Measurements from ENCODE around the gene DHRS7. TPM values are rescaled to one million over a fixed set of nuclear protein-coding genes. Genes with fewer than 3 reads are reported as not detected.

DHRS7 gene
- total and polyA plus RNA-seq, 9 donors, result 57.5 to 96.7 (median 61.3) TPM

- Histone ChIP-seq H3K27ac (peak overlapping the region in 1 of 2 donors; percentile 19), H3K4me3 (peak overlapping the region; percentile 27), H3K9me3 (no peaks in the 10 kb centered on the region), H3K27me3 (no peaks in the 10 kb centered on the region), H3K36me3 (no peaks in the 10 kb centered on the region), H3K4me1 (ENCODE audit: insufficient read depth) (no peaks in the 10 kb centered on the region)
- intact Hi-C loops (cut with DNase I), result loop anchor here in 2 of 4 donors (10.0 kb wide), 2 partner anchors 119 to 219 kb away; no protein-coding TSS in a partner anchor
- no peak for DNase-seq
- TF ChIP-seq POLR2A (IDR thresholded peaks at IDR 0.05) (no peak), CTCF (IDR thresholded peaks at IDR 0.05) (no peak), EP300 (IDR thresholded peaks at IDR 0.05) (no peak)
- 22 to 39% (median 29%) methylated on average over 1 of the region's 1 CpG for WGBS, 3 donors
Measured at GRCh38 chr14:60183741-60184140, 18.5 kb upstream of the DHRS7 start.

GRCh38 chr14:60183138-60183537, 17.9 kb upstream of the DHRS7 start:
- Histone ChIP-seq H3K4me1 (ENCODE audit: insufficient read depth) (no peaks in the 10 kb centered on the region), H3K27me3 (no peaks in the 10 kb centered on the region), H3K36me3 (no peaks in the 10 kb centered on the region), H3K27ac (no peak overlapping the region), H3K4me3 (no peak overlapping the region), H3K9me3 (no peaks in the 10 kb centered on the region)
- no peak for TF ChIP-seq EP300 (IDR thresholded peaks at IDR 0.05)
- no peak for TF ChIP-seq POLR2A (IDR thresholded peaks at IDR 0.05)
- intact Hi-C loops (cut with DNase I), result loop anchor here in 2 of 4 donors (10.0 kb wide), 2 partner anchors 118 to 218 kb away; no protein-coding TSS in a partner anchor
- 89 to 96% (median 90%) methylated on average over 3 of the region's 3 CpGs for WGBS, 3 donors
- no peak for DNase-seq

GRCh38 chr14:60179431-60179869, 14.3 kb upstream of the DHRS7 start:
- DNase-seq, result no peak
- WGBS, 3 donors, result 50 to 72% (median 62%) methylated on average over 3 of the region's 3 CpGs
- Histone ChIP-seq H3K27me3 (no peaks in the 10 kb centered on the region), H3K27ac (no peak overlapping the region), H3K36me3 (no peaks in the 10 kb centered on the region), H3K9me3 (no peaks in the 10 kb centered on the region), H3K4me1 (ENCODE audit: insufficient read depth) (no peaks in the 10 kb centered on the region), H3K4me3 (no peak overlapping the region)
- intact Hi-C loops (cut with DNase I), result loop anchor here in 1 of 4 donors (10.0 kb wide), 1 partner anchor 115 kb away; no protein-coding TSS in a partner anchor
- TF ChIP-seq POLR2A (IDR thresholded peaks at IDR 0.05) (no peak), EP300 (IDR thresholded peaks at IDR 0.05) (no peak), CTCF (IDR thresholded peaks at IDR 0.05) (no peak)

GRCh38 chr14:60178820-60179219, 13.6 kb upstream of the DHRS7 start:
- Histone ChIP-seq H3K36me3 (no peaks in the 10 kb centered on the region), H3K9me3 (no peaks in the 10 kb centered on the region), H3K27me3 (no peaks in the 10 kb centered on the region), H3K27ac (no peak overlapping the region), H3K4me1 (ENCODE audit: insufficient read depth) (no peaks in the 10 kb centered on the region), H3K4me3 (no peak overlapping the region)
- intact Hi-C loops (cut with DNase I), result loop anchor here in 1 of 4 donors (10.0 kb wide), 1 partner anchor 114 kb away; no protein-coding TSS in a partner anchor
- TF ChIP-seq POLR2A (IDR thresholded peaks at IDR 0.05), result no peak
- DNase-seq, result no peak
- WGBS, 3 donors, result 93 to 98% (median 96%) methylated on average over 1 of the region's 1 CpG

- Histone ChIP-seq H3K4me1 (ENCODE audit: insufficient read depth) (no peaks in the 10 kb centered on the region), H3K36me3 (no peaks in the 10 kb centered on the region), H3K4me3 (no peak overlapping the region), H3K27ac (no peak overlapping the region), H3K27me3 (no peaks in the 10 kb centered on the region), H3K9me3 (no peaks in the 10 kb centered on the region)
- no peak for DNase-seq
- intact Hi-C loops (cut with DNase I), result loop anchor here in 1 of 4 donors (10.0 kb wide), 1 partner anchor 113 kb away; no protein-coding TSS in a partner anchor
- no peak for TF ChIP-seq POLR2A (IDR thresholded peaks at IDR 0.05)
- no peak for TF ChIP-seq EP300 (IDR thresholded peaks at IDR 0.05)
- no peak for TF ChIP-seq CTCF (IDR thresholded peaks at IDR 0.05)
- WGBS, 3 donors, result 88 to 98% (median 95%) methylated on average over 1 of the region's 1 CpG
Measured at GRCh38 chr14:60178164-60178563, 13.0 kb upstream of the DHRS7 start.
